ENCODE data around the gene PRC1. TPM values are rescaled to one million over a fixed set of nuclear protein-coding genes. Genes with fewer than 3 reads are reported as not detected.
"Not testable (repeated sequence)": the region's sequence is repeated elsewhere in the genome, so short reads cannot be mapped to it uniquely, and the experiment has no call there.

The PRC1 gene
- total RNA-seq, 1 experiment from 2014 or later: 75.7 TPM

DNA sequence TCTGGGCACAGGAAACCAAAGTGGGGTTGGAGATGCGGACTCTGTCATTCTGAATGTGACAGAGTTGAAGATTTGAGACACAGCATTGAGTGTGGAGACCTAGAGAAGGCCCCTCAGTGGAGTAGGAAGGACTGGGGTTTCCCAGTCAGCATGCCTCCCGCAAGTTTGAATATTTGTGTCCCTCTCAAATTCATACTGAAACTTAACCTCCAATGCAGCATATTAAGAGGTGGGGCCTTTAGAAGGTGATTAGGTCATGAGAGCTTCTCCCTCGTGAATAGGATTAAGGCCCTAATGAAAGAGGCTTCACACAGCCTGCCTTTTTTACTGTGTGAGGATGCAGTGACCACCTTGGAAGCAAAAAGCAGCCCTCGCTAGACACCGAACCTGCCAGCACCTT is 70.0 kb downstream of the PRC1 start:
- Histone ChIP-seq H3K9ac (ENCODE audit: extremely low read depth, insufficient read length, low read length) (no peak overlapping the region), H3K79me2 (ENCODE audit: insufficient read depth, low read length) (no peaks in the 10 kb centered on the region), H4K20me1 (ENCODE audit: control insufficient read depth, insufficient read depth, insufficient read length) (no peaks in the 10 kb centered on the region), H2AFZ (ENCODE audit: low read length) (no peak overlapping the region), H2BK5ac (ENCODE audit: insufficient read length, low read length) (no peak overlapping the region), H3K4me1 (ENCODE audit: insufficient read depth, low read length) (no peaks in the 10 kb centered on the region), H3K79me1 (ENCODE audit: insufficient read depth, low read depth, low read length, poor library complexity, severe bottlenecking) (no peaks in the 10 kb centered on the region), H2AK5ac (ENCODE audit: insufficient read length, low read length) (no peak overlapping the region), H3K4me2 (ENCODE audit: insufficient read depth, insufficient read length, low read length) (no peak overlapping the region), H2BK120ac (ENCODE audit: low read depth, low read length, poor library complexity, severe bottlenecking) (no peak overlapping the region), H4K5ac (ENCODE audit: insufficient read length, low read depth, low read length) (no peak overlapping the region), H3K14ac (ENCODE audit: insufficient read depth, low read length) (no peak overlapping the region), H4K91ac (ENCODE audit: insufficient read length, low read depth, low read length) (no peak overlapping the region), H2BK20ac (ENCODE audit: low read depth, low read length, poor library complexity, severe bottlenecking) (no peak overlapping the region), H3K56ac (ENCODE audit: insufficient read length, low read depth, low read length) (no peak overlapping the region), H3K9me3 (ENCODE audit: control insufficient read depth, low read depth, low read length) (no peaks in the 10 kb centered on the region), H3K18ac (ENCODE audit: insufficient read length, low read depth, low read length) (no peak overlapping the region), H2BK12ac (ENCODE audit: insufficient read length, low read depth, low read length) (no peak overlapping the region), H3K23ac (ENCODE audit: insufficient read length, low read depth, low read length) (no peak overlapping the region), H3K27me3 (ENCODE audit: insufficient read depth, low read length) (no peaks in the 10 kb centered on the region), H3K23me2 (ENCODE audit: insufficient read length, low read depth, low read length, poor library complexity, severe bottlenecking) (no peaks in the 10 kb centered on the region), H2BK15ac (ENCODE audit: low read depth, low read length) (no peak overlapping the region), H3K27ac (ENCODE audit: insufficient read length, low read depth, low read length) (no peak overlapping the region), H3K4ac (ENCODE audit: low read depth, low read length) (no peak overlapping the region), H4K8ac (replicated peaks; ENCODE audit: insufficient read length, low read depth, low read length) (no peak overlapping the region), H3T11ph (ENCODE audit: low read length) (no peak overlapping the region)
- H3K27ac Mint-ChIP-seq: no peak overlapping the region
- H3K4me3 Mint-ChIP-seq: no peak overlapping the region
- H3K27me3 Mint-ChIP-seq (ENCODE audit: low read depth): no peaks in the 10 kb centered on the region
- peaks cover 0 to 18% (median 4%) of the 10 kb centered on the region in 3 experiments; a peak in 5 of 7 replicates for H3K36me3 Mint-ChIP-seq (ENCODE audit: insufficient read depth in 1 of 3, low read depth in 3 of 3)
- DNase-seq: no peak
- WGBS (ENCODE audit: extremely low coverage, insufficient read length, low lambda C conversion rate): no CpG with 5 or more reads among the region's 5 CpGs
- H3K9me3 Mint-ChIP-seq: no peaks in the 10 kb centered on the region
- peaks cover 7 to 14% of the 10 kb centered on the region in 2 experiments for H3K4me1 Mint-ChIP-seq
- TF ChIP-seq, protein P1, sequence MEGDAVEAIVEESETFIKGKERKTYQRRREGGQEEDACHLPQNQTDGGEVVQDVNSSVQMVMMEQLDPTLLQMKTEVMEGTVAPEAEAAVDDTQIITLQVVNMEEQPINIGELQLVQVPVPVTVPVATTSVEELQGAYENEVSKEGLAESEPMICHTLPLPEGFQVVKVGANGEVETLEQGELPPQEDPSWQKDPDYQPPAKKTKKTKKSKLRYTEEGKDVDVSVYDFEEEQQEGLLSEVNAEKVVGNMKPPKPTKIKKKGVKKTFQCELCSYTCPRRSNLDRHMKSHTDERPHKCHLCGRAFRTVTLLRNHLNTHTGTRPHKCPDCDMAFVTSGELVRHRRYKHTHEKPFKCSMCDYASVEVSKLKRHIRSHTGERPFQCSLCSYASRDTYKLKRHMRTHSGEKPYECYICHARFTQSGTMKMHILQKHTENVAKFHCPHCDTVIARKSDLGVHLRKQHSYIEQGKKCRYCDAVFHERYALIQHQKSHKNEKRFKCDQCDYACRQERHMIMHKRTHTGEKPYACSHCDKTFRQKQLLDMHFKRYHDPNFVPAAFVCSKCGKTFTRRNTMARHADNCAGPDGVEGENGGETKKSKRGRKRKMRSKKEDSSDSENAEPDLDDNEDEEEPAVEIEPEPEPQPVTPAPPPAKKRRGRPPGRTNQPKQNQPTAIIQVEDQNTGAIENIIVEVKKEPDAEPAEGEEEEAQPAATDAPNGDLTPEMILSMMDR (conservative IDR thresholded peaks at IDR 0.05): no peak

DNA sequence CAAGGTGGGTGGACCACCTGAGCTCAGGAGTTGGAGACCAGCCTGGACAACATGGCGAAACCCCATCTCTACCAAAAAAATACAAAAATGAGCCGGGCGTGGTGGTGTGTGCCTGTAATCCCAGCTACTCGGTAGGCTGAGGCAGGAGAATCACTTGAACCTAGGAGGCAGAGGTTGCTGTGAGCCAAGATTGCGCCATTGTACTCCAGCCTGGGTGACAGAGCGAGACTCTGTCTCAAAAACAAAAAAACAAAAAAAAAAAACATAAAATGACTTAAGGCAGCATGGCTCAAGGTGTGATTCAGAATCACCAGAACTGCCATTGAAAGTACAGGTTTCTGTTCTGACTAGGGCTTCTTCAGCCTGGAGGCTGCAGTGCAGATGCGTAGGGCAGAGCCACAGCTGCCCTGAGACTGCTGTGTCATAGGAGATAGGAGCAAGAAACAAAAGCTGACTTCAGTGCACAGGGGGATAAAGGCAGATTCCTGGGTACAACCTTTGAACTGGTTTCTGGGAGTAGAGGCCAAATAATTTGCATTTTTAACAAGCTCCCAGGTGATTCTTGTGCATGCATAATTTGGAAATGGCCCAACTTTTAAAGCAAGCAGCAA is 71.5 kb downstream of the PRC1 start:
- H3K27ac ChIP-seq (ENCODE audit: insufficient read length, low read depth, low read length); H2AFZ ChIP-seq (ENCODE audit: low read length); H3K4me3 Mint-ChIP-seq; H3K79me1 ChIP-seq (ENCODE audit: insufficient read depth, low read depth, low read length, poor library complexity, severe bottlenecking); H3T11ph ChIP-seq (ENCODE audit: low read length); H3K27me3 ChIP-seq (ENCODE audit: insufficient read depth, low read length); H3K4me2 ChIP-seq (ENCODE audit: insufficient read depth, insufficient read length, low read length); H2BK120ac ChIP-seq (ENCODE audit: low read depth, low read length, poor library complexity, severe bottlenecking); H3K27me3 Mint-ChIP-seq (ENCODE audit: low read depth); H3K18ac ChIP-seq (ENCODE audit: insufficient read length, low read depth, low read length); H4K5ac ChIP-seq (ENCODE audit: insufficient read length, low read depth, low read length); H3K23me2 ChIP-seq (ENCODE audit: insufficient read length, low read depth, low read length, poor library complexity, severe bottlenecking); H3K9ac ChIP-seq (ENCODE audit: extremely low read depth, insufficient read length, low read length); H3K9me3 ChIP-seq (ENCODE audit: control insufficient read depth, low read depth, low read length); H3K14ac ChIP-seq (ENCODE audit: insufficient read depth, low read length); H4K20me1 ChIP-seq (ENCODE audit: control insufficient read depth, insufficient read depth, insufficient read length); H3K56ac ChIP-seq (ENCODE audit: insufficient read length, low read depth, low read length); H3K23ac ChIP-seq (ENCODE audit: insufficient read length, low read depth, low read length); H3K79me2 ChIP-seq (ENCODE audit: insufficient read depth, low read length); H3K4ac ChIP-seq (ENCODE audit: low read depth, low read length); H3K4me1 ChIP-seq (ENCODE audit: insufficient read depth, low read length); H2BK15ac ChIP-seq (ENCODE audit: low read depth, low read length); H4K8ac ChIP-seq (replicated peaks; ENCODE audit: insufficient read length, low read depth, low read length); H2BK20ac ChIP-seq (ENCODE audit: low read depth, low read length, poor library complexity, severe bottlenecking); DNase-seq; H2BK5ac ChIP-seq (ENCODE audit: insufficient read length, low read length); H2BK12ac ChIP-seq (ENCODE audit: insufficient read length, low read depth, low read length); H4K91ac ChIP-seq (ENCODE audit: insufficient read length, low read depth, low read length); H3K9me3 Mint-ChIP-seq; H2AK5ac ChIP-seq (ENCODE audit: insufficient read length, low read length): not testable (repeated sequence)
- Mint-ChIP-seq H3K36me3 (ENCODE audit: insufficient read depth in 1 of 3, low read depth in 3 of 3) (peaks cover 3 to 29% (median 11%) of the 10 kb centered on the region in 3 experiments; a peak in 6 of 7 replicates), H3K4me1 (peaks cover 7 to 14% of the 10 kb centered on the region in 2 experiments), H3K27ac (peak overlapping the region; percentile 13 to 92 (median 75); a peak in 3 of 7 replicates)
- WGBS (ENCODE audit: extremely low coverage, insufficient read length, low lambda C conversion rate): no CpG with 5 or more reads among the region's 7 CpGs

Measured in H9 (cell line).